GM18517 (cell line): ENCODE data around the gene INS.

Experiments used
- ATAC-seq: cut with Tn5 transposase; IDR thresholded peaks from one replicate; pipeline ENCODE4 v1.9.1; 2021; ENCODE audit warnings: mild to moderate bottlenecking, moderate library complexity; ENCODE audit not compliant: unreplicated experiment

INS gene

DNA sequence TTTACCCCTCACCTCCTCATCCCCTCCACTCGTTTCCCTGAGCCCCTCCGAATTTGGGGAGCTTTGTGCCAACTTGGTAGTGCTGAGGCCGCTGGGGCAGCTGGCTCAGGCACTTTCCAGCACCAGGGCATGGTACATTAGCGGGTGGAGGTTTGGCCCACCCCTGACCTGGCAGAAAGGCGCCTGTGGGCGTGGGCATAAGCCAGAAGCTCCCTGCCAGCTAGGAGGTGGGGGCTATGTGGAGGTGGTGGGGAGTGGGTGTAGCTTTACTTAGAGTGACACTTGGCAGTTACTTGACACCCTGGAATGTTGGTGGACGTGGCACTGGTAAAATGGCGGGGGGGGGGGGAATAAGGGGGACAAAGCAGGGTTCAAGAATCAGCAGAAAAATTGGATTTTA, 11.5 kb downstream of the INS start:
- ATAC-seq = no peak

- ATAC-seq = no peak
These were observed 12.4 kb downstream of the INS start for GRCh38 chr11:2148595-2148994.

DNA sequence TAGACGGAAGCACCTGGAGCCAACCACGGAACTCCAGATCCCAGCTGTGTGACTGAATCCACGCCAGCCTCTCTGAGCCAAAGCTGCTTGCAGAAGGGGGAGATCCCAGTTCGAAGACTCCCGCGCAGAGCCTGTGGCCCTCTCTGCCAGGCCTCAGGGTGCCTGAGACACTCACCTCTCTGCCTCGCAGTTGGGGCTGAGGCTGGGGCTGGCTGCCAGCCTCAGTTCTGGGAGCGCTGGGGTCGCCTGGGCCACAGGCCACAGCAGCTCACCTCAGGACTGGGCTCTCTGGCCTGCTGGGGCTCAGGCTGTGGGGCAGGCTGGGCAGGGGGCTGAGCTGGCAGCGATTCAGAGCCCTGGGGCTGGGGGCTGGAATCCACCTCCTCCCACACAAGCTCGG, 13.6 kb downstream of the INS start:
- no peak for ATAC-seq

GRCh38 chr11:2146051-2146450, 15.0 kb downstream of the INS start:
- ATAC-seq = no peak

DNA sequence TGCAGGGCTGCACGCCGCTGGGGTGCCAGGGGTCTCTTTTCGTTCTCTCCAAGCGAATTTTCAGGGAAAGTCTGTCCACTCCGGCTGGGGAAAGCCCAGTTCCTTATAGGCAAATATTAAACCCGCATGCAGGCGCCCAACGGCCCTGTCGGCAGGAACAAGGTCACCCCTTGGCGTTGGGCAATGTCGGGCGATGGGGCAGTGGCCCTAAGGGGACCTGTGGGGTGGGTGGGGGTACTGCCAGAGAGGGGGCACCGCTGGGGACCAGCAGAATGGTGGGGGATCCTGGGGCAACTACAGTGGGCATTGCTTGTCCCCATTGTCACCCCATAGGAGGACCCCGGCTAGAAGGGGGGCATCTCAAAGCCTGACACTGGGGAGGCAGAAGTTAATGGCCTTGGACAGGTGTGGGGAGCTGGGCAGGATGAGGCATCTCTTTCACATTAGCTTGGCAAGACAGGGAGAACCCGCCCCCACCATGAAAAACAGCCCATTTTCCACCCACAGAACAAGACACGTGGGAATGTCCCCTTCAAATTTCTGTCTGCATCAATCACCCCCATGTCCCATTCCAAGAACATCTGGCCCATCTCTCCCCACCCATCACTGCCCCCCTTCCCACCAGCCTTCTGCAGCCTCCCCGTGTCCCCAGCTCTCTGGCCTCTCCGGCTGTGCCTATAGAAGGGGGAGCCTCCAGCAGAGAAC, 16.3 kb downstream of the INS start:
- ATAC-seq = no peak

GRCh38 chr11:2143799-2144543, 17.0 kb downstream of the INS start:
- ATAC-seq = no peak

- ATAC-seq = no peak
These were observed 17.6 kb downstream of the INS start for GRCh38 chr11:2143477-2143798.

GRCh38 chr11:2142762-2143202, 18.2 kb downstream of the INS start:
- no peak for ATAC-seq

- no peak for ATAC-seq
These were observed 18.7 kb downstream of the INS start for GRCh38 chr11:2142300-2142759.

GRCh38 chr11:2140411-2141400, 20.3 kb downstream of the INS start:
- ATAC-seq = no peak

- ATAC-seq = no peak
These were observed 21.2 kb downstream of the INS start for GRCh38 chr11:2139621-2140337.

GRCh38 chr11:2139123-2139521, 21.9 kb downstream of the INS start, which contains the start of gene IGF2:
Gene IGF2 (minus strand): TSS chr11:2139389. CDS start chr11:2135523, 3,866 bp downstream.
- no peak for ATAC-seq

GRCh38 chr11:2138431-2139122, 22.4 kb downstream of the INS start:
- ATAC-seq = no peak

GRCh38 chr11:2138068-2138430, 23.0 kb downstream of the INS start:
- ATAC-seq = no peak

DNA sequence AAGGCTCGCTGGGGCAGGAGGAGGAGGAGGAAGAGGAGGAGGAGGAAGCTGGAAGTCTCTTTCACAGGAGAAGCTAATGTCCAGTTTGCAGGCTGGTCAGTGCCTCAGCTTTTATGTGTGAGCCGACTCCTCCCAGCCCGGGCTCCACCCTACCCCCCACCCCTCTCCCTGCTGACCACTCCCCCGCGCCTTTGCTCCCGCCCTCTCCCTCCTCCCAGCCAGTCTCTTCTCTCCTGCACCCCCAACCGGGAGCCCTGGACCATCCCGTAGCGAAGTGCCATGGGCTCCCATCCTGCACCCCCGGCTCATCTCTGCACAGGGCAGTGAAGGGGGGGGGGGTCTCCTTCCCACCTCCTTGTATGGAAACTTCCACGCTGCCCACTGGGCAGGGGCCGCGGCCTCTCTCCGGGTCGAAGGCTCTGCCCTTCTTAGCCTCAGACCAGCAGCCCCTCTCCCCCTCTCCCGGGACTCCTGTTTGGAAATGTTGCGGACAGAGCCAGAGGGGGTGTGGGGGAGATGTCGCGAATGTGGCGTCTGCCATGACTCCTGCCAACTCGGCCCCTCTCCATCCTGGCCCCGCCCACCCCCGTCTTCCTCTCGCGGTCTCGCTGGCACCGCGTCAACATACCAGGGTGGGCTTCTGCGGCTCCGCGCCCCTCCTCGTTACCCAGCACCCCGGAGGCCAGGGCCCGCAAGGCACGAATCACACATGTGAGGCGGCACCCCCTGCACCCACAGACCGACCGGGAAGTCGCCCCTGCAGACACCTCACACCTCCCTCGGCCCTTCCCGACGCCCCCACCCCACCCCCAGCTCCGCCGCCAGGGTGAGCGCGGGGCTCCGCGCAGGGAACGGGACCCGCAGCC, 23.6 kb downstream of the INS start:
- no peak for ATAC-seq

GRCh38 chr11:2136952-2137201, 24.1 kb downstream of the INS start:
- ATAC-seq = no peak

DNA sequence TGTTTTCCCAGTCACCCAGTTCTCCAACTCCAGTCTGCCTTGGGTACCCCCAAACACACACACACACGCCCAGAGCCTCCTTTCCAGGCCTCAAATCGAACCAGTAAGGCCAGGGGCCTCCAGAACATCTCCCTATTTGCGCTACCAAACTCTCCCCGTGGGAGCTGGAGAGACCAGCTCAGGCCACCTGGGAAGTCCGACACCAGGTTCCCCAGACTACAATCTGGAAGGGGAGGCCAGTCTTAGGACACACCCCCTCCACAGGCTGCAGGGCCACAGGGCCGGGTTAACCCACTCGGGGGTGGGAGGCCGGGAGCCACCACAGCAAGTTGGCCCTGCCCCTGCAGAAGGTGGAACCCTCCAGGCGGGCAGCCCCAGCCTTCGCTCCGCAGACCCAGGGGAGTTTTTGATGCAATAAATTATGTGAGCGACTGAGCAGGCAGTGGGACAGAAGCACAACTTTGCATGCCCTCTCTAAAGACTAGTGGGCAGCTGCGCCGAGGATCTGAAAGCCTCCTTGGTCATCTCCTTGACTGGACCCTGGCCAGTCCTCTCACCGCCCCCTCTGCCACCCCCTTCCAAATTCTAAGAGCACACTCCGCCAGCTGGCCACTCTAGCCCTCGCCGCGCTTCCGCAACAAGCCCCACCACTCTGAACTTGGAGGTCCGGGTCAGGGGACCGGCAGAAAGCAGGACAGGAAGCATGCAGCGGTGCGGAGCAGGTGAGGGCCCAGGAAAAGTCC, 24.6 kb downstream of the INS start:
- ATAC-seq = no peak

- no peak for ATAC-seq
These were observed 25.3 kb downstream of the INS start for GRCh38 chr11:2135648-2136201.
